T-cell (primary cell): ENCODE data around the gene PIEZO2. TPM values are rescaled to one million over a fixed set of nuclear protein-coding genes. Genes with fewer than 3 reads are reported as not detected.

Experiments used
- ATAC-seq, 4 experiments: fragments of 200-7000 bp in 3 of 4; fragments of 150-1000 bp in 1 of 4; cut with Tn5 transposase; replicated peaks in 1 of 4; 1 replicate in 3 of 4; 2 replicates in 1 of 4; pipeline ENCODE4 v1.10.0; 2021; ENCODE audit warnings: moderate library complexity in 3 of 4, mild to moderate bottlenecking in 2 of 4, moderate number of reproducible peaks in 1 of 4
- CTCF ChIA-PET, 2 donors: fragments of 300-600 bp; sonication (Branson Sonifier 250); formaldehyde crosslinking; loops; one replicate each; lab custom pipeline; 2022; ENCODE audit warnings: antibody characterized with exemption in 2 of 2; lab: Charles Lee
- POLR2A ChIA-PET, 2 donors: fragments of 300-600 bp; sonication (Branson Sonifier 250); formaldehyde crosslinking; loops; one replicate each; lab custom pipeline; 2022; ENCODE audit warnings: antibody characterized with exemption in 2 of 2; lab: Charles Lee
- DNase-seq, 35 experiments: peaks; one replicate each; pipeline versions ENCODE4 v3.0.0 to v3.0.0-alpha.2; 2013 to 2023
- H3K27ac ChIP-seq: one replicate; pipeline ENCODE4 v1.5.1; 2013; ENCODE audit warnings: low read length
- H3K27me3 ChIP-seq, 2 experiments: replicated peaks in 1 of 2; 1 replicate in 1 of 2; 2 replicates in 1 of 2; pipeline versions ENCODE4 v1.6.1 to v1.7.0; 2013; ENCODE audit warnings: low read length in 1 of 2, mixed read lengths in 1 of 2; ENCODE audit not compliant: control insufficient read depth in 2 of 2, insufficient read depth in 2 of 2; ENCODE audit errors: extremely low read depth in 1 of 2
- H3K36me3 ChIP-seq, 2 donors: 1 replicate in 1 of 2; 2 replicates in 1 of 2; pipeline versions ENCODE4 v1.6.1 to v1.7.0; 2013; ENCODE audit warnings: low read length in 1 of 2; ENCODE audit not compliant: control insufficient read depth in 2 of 2, insufficient read depth in 1 of 2; ENCODE audit errors: extremely low read depth in 1 of 2
- H3K4me1 ChIP-seq, 2 experiments: 1 replicate in 1 of 2; 2 replicates in 1 of 2; pipeline versions ENCODE4 v1.6.1 to v1.7.0; 2013; ENCODE audit warnings: low read length in 2 of 2, mixed read lengths in 1 of 2; ENCODE audit not compliant: insufficient read depth in 2 of 2, control insufficient read depth in 1 of 2; ENCODE audit errors: extremely low read depth in 1 of 2
- H3K4me3 ChIP-seq, 2 donors: 1 replicate in 1 of 2; 2 replicates in 1 of 2; pipeline versions ENCODE4 v1.5.1 to v1.7.0; 2013; ENCODE audit warnings: mild to moderate bottlenecking in 2 of 2, low read length in 1 of 2, moderate library complexity in 1 of 2; ENCODE audit not compliant: control insufficient read depth in 1 of 2; ENCODE audit errors: extremely low read depth in 1 of 2
- H3K9me3 ChIP-seq: 2 replicates; pipeline ENCODE4 v1.7.0; 2013
- H3K27ac Mint-ChIP-seq, 2 donors: one replicate each; pipeline ENCODE4 v1.8.0; 2020 to 2021; ENCODE audit warnings: mild to moderate bottlenecking in 2 of 2, mixed read lengths in 2 of 2
- H3K27me3 Mint-ChIP-seq, 2 donors: one replicate each; pipeline ENCODE4 v1.8.0; 2021 to 2022; ENCODE audit warnings: mixed read lengths in 2 of 2
- H3K36me3 Mint-ChIP-seq: one replicate; pipeline ENCODE4 v1.8.0; 2021; ENCODE audit warnings: mixed read lengths
- H3K4me1 Mint-ChIP-seq, 3 donors: one replicate each; pipeline ENCODE4 v1.8.0; 2020 to 2022; ENCODE audit warnings: mixed read lengths in 3 of 3, mild to moderate bottlenecking in 1 of 3
- H3K4me3 Mint-ChIP-seq, 3 donors: one replicate each; pipeline ENCODE4 v1.8.0; 2020 to 2022; ENCODE audit warnings: mild to moderate bottlenecking in 3 of 3, mixed read lengths in 3 of 3, moderate library complexity in 3 of 3
- H3K9me3 Mint-ChIP-seq, 3 donors: one replicate each; pipeline ENCODE4 v1.8.0; 2020 to 2022; ENCODE audit warnings: mixed read lengths in 3 of 3
- whole genome bisulfite sequencing: methylation state at CpG from one replicate; pipeline ENCODE4 v1.1.5; 2013; ENCODE audit warnings: missing lambda C conversion rate; ENCODE audit not compliant: insufficient coverage; 5-methylcytosine and 5-hydroxymethylcytosine counted together
- total RNA-seq, 35 experiments: library from RNA in 6 of 35; stranded (reverse) in 6 of 35; fragments of 120-200 nt in 1 of 35; gene quantifications; one replicate each; pipeline versions ENCODE4 v1.2.1 to v1.2.4 and lab custom pipeline; 2013 to 2026

PIEZO2 gene
- total RNA-seq, 5 donors from 2014 or later (not counting 1 experiment from before 2014, with no cell fraction given) = 0.05 to 0.90 (median 0.21) TPM; not detected in 1

- Histone ChIP-seq H3K27me3 (peaks cover 0 to 2% of the 10 kb centered on the region in 2 experiments), H3K27ac (no peak overlapping the region), H3K4me3 (no peak overlapping the region), H3K9me3 (no peaks in the 10 kb centered on the region), H3K4me1 (no peaks in the 10 kb centered on the region), H3K36me3 (no peaks in the 10 kb centered on the region)
- ATAC-seq = no peak
- H3K4me3 Mint-ChIP-seq = no peak overlapping the region
- no peaks in the 10 kb centered on the region for H3K36me3 Mint-ChIP-seq
- peaks cover 0 to 5% of the 10 kb centered on the region in 2 donors for H3K27me3 Mint-ChIP-seq
- H3K9me3 Mint-ChIP-seq = no peaks in the 10 kb centered on the region
- no peak for DNase-seq
- H3K27ac Mint-ChIP-seq = no peak overlapping the region
- 50% methylated on average over 4 of the region's 7 CpGs for WGBS
- POLR2A ChIA-PET = no interaction called here
- H3K4me1 Mint-ChIP-seq = no peaks in the 10 kb centered on the region
- CTCF ChIA-PET = no interaction called here
Measured at GRCh38 chr18:10928772-10929373, 220.5 kb downstream of the PIEZO2 start.

DNA sequence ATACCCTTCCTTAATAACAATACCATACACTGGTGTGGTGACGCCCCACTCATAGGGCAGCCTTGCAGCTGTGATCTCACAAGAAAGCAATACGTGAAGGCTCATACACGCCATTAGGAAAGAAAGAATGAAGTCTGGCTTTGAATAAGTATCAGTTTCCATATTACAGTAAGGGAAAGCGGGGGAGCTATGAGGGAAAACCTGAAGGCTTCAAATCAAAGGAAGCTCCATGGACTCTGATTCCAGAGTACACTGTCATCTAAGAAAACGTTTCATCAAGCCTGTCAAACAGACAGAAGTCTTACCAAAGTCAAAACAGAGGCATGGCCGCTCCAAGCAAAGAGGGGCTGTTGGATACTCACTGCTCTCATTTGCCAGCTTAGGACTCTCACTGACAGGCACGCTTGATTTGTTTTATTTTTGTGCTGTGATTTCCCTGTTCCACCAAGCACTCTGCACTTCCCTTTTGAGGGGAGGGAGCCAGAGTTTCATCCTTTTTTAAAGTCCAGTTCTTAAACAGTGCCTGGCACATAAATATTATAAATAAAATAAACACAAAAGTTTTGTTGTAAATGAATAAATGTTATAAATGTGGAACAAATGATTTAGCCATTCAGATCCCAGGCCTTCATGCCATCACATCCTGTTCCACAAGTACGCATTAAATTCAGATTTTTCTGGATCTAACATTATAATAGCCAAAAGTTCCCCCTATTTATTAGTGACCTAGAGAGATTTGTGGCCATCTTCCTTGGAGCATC is 221.2 kb downstream of the PIEZO2 start:
- CTCF ChIA-PET = no interaction called here
- H3K36me3 ChIP-seq = no peaks in the 10 kb centered on the region
- no peaks in the 10 kb centered on the region for H3K36me3 Mint-ChIP-seq
- ATAC-seq (no peak), DNase-seq (no peak)
- H3K4me3 Mint-ChIP-seq = no peak overlapping the region
- H3K27ac Mint-ChIP-seq = no peak overlapping the region
- 70% methylated on average over 3 of the region's 8 CpGs for WGBS
- H3K27ac ChIP-seq = no peak overlapping the region
- H3K27me3 ChIP-seq = peaks cover 0 to 2% of the 10 kb centered on the region in 2 experiments
- H3K9me3 ChIP-seq = no peaks in the 10 kb centered on the region
- no peaks in the 10 kb centered on the region for H3K4me1 ChIP-seq
- peaks cover 0 to 5% of the 10 kb centered on the region in 2 donors for H3K27me3 Mint-ChIP-seq
- H3K4me3 ChIP-seq = no peak overlapping the region
- H3K4me1 Mint-ChIP-seq = no peaks in the 10 kb centered on the region
- no peaks in the 10 kb centered on the region for H3K9me3 Mint-ChIP-seq
- POLR2A ChIA-PET = no interaction called here

GRCh38 chr18:10927286-10927992 is 221.9 kb downstream of the PIEZO2 start:
- Histone ChIP-seq H3K27ac (no peak overlapping the region), H3K36me3 (no peaks in the 10 kb centered on the region), H3K4me3 (no peak overlapping the region), H3K9me3 (no peaks in the 10 kb centered on the region), H3K27me3 (peaks cover 0 to 2% of the 10 kb centered on the region in 2 experiments), H3K4me1 (no peaks in the 10 kb centered on the region)
- H3K4me3 Mint-ChIP-seq = no peak overlapping the region
- ChIA-PET CTCF (no interaction called here), POLR2A (no interaction called here)
- H3K36me3 Mint-ChIP-seq = no peaks in the 10 kb centered on the region
- H3K27me3 Mint-ChIP-seq = peaks cover 0 to 5% of the 10 kb centered on the region in 2 donors
- no peak for ATAC-seq
- H3K27ac Mint-ChIP-seq = no peak overlapping the region
- DNase-seq = no peak
- H3K9me3 Mint-ChIP-seq = no peaks in the 10 kb centered on the region
- WGBS = 73% methylated on average over 2 of the region's 12 CpGs
- no peaks in the 10 kb centered on the region for H3K4me1 Mint-ChIP-seq

- peaks cover 0 to 2% of the 10 kb centered on the region in 2 experiments for H3K27me3 ChIP-seq
- H3K4me3 Mint-ChIP-seq = no peak overlapping the region
- ChIA-PET CTCF (interaction anchor here in 1 of 2 donors (0.6 kb wide), 1 partner anchor 106 kb away, joined by 3 read pairs; no protein-coding TSS in a partner anchor), POLR2A (no interaction called here)
- H3K27me3 Mint-ChIP-seq = peaks cover 0 to 5% of the 10 kb centered on the region in 2 donors
- no peak overlapping the region for H3K27ac ChIP-seq
- no peak for ATAC-seq
- no peaks in the 10 kb centered on the region for H3K9me3 Mint-ChIP-seq
- H3K27ac Mint-ChIP-seq = no peak overlapping the region
- H3K4me3 ChIP-seq = no peak overlapping the region
- H3K9me3 ChIP-seq = no peaks in the 10 kb centered on the region
- no peaks in the 10 kb centered on the region for H3K36me3 Mint-ChIP-seq
- no peaks in the 10 kb centered on the region for H3K36me3 ChIP-seq
- no peaks in the 10 kb centered on the region for H3K4me1 Mint-ChIP-seq
- DNase-seq = no peak
- WGBS = 27% methylated on average over 11 of the region's 13 CpGs
- no peaks in the 10 kb centered on the region for H3K4me1 ChIP-seq
Measured at GRCh38 chr18:10926621-10927161, 222.7 kb downstream of the PIEZO2 start.

GRCh38 chr18:10924290-10924689 is 225.1 kb downstream of the PIEZO2 start:
- ChIA-PET POLR2A (no interaction called here), CTCF (no interaction called here)
- Mint-ChIP-seq H3K4me3 (no peak overlapping the region), H3K9me3 (no peaks in the 10 kb centered on the region), H3K4me1 (no peaks in the 10 kb centered on the region), H3K27me3 (peaks cover 0 to 5% of the 10 kb centered on the region in 2 donors), H3K27ac (no peak overlapping the region), H3K36me3 (no peaks in the 10 kb centered on the region)
- Histone ChIP-seq H3K27me3 (peaks cover 0 to 5% of the 10 kb centered on the region in 2 experiments), H3K4me1 (no peaks in the 10 kb centered on the region), H3K4me3 (no peak overlapping the region), H3K36me3 (no peaks in the 10 kb centered on the region), H3K9me3 (no peaks in the 10 kb centered on the region), H3K27ac (no peak overlapping the region)
- WGBS = 80% methylated on average over 1 of the region's 4 CpGs
- DNase-seq = no peak
- no peak for ATAC-seq

DNA sequence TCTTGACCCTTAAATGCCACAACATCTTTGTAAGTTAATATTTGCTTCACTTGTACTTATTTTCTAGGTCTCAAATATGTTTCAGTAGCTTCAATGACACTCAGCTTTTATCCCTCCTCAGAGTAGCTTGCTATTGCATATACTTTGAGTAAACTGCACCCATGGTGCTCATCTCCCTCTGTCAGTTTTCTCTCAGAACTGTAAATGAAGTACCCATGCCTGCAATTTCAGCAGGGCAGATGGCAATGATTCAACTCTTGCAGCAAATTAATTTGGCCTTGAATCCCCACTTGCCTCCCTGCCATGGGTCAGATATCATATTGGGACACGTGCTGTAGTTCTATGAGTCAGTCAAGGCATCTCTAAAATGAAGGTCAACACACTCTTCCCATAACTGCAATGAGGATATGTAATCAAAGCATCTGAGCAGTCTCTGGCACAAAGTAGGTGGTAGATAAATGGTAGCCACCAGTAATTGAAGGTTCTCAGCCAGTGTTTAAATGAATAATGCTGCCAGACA is 225.8 kb downstream of the PIEZO2 start:
- H3K9me3 Mint-ChIP-seq = no peaks in the 10 kb centered on the region

More for the DNA sequence above, 225.8 kb downstream of the PIEZO2 start:
- Histone ChIP-seq H3K4me3 (no peak overlapping the region), H3K27ac (no peak overlapping the region), H3K9me3 (no peaks in the 10 kb centered on the region), H3K36me3 (no peaks in the 10 kb centered on the region), H3K4me1 (no peaks in the 10 kb centered on the region), H3K27me3 (peaks cover 0 to 5% of the 10 kb centered on the region in 2 experiments)
- H3K27ac Mint-ChIP-seq = no peak overlapping the region
- ChIA-PET CTCF (no interaction called here), POLR2A (interaction anchor here in 1 of 2 donors (0.6 kb wide), 1 partner anchor 16 kb away, joined by 3 read pairs; no protein-coding TSS in a partner anchor)
- DNase-seq (no peak), ATAC-seq (no peak)
- H3K27me3 Mint-ChIP-seq = peaks cover 0 to 5% of the 10 kb centered on the region in 2 donors
- H3K4me3 Mint-ChIP-seq = no peak overlapping the region
- H3K4me1 Mint-ChIP-seq = no peaks in the 10 kb centered on the region
- no CpG with 5 or more reads among the region's 1 CpG for WGBS
- no peaks in the 10 kb centered on the region for H3K36me3 Mint-ChIP-seq
